HG02588 (cell line): ENCODE measurements around the gene RAP1GAP2.

Experiments
- ATAC-seq: cut with Tn5 transposase; IDR thresholded peaks from one replicate; pipeline ENCODE4 v1.9.1; 2021; ENCODE audit warnings: mild to moderate bottlenecking, moderate library complexity; ENCODE audit not compliant: unreplicated experiment

The RAP1GAP2 gene

GRCh38 chr17:2939714-2940351 is 143.6 kb downstream of the RAP1GAP2 start:
- no peak for ATAC-seq

GRCh38 chr17:2940352-2940751 is 144.1 kb downstream of the RAP1GAP2 start:
- ATAC-seq, result no peak

GRCh38 chr17:2943981-2944380 is 147.7 kb downstream of the RAP1GAP2 start:
- ATAC-seq, result no peak

- no peak for ATAC-seq
Observed at GRCh38 chr17:2945299-2945698, 149.1 kb downstream of the RAP1GAP2 start.

GRCh38 chr17:2946144-2946543 is 149.9 kb downstream of the RAP1GAP2 start:
- no peak for ATAC-seq

- ATAC-seq, result no peak
Observed at GRCh38 chr17:2947588-2947950, 151.3 kb downstream of the RAP1GAP2 start.

GRCh38 chr17:2947996-2948550 is 151.8 kb downstream of the RAP1GAP2 start:
- no peak for ATAC-seq

- no peak for ATAC-seq
Observed at GRCh38 chr17:2948721-2949468, 152.7 kb downstream of the RAP1GAP2 start.

- no peak for ATAC-seq
Observed at GRCh38 chr17:2949469-2950044, 153.3 kb downstream of the RAP1GAP2 start.

- ATAC-seq, result no peak
Observed at GRCh38 chr17:2950846-2951245, 154.6 kb downstream of the RAP1GAP2 start.

- no peak for ATAC-seq
Observed at GRCh38 chr17:2952174-2952845, 156.1 kb downstream of the RAP1GAP2 start.

- ATAC-seq, result no peak
Observed at GRCh38 chr17:2954898-2955445, 158.7 kb downstream of the RAP1GAP2 start.

- ATAC-seq, result no peak
Observed at GRCh38 chr17:2955931-2956582, 159.8 kb downstream of the RAP1GAP2 start.

GRCh38 chr17:2957631-2958286 is 161.5 kb downstream of the RAP1GAP2 start:
- ATAC-seq, result no peak

- ATAC-seq, result no peak
Observed at GRCh38 chr17:2958706-2959222, 162.5 kb downstream of the RAP1GAP2 start.

- no peak for ATAC-seq
Observed at GRCh38 chr17:2959371-2960130, 163.3 kb downstream of the RAP1GAP2 start.

GRCh38 chr17:2961446-2961845 is 165.2 kb downstream of the RAP1GAP2 start:
- ATAC-seq, result no peak

GRCh38 chr17:2962236-2962635 is 166.0 kb downstream of the RAP1GAP2 start:
- ATAC-seq, result no peak

GRCh38 chr17:2962729-2963128 is 166.5 kb downstream of the RAP1GAP2 start:
- ATAC-seq, result no peak
